AG04450 (cell line): ENCODE measurements around the gene POPDC2. TPM values are rescaled to one million over a fixed set of nuclear protein-coding genes. Genes with fewer than 3 reads are reported as not detected.
"Not testable (repeated sequence)": the region's sequence is repeated elsewhere in the genome, so short reads cannot be mapped to it uniquely, and the experiment has no call there.

Source experiments
- CTCF ChIA-PET: fragments of 300-600, 350-600 bp; formaldehyde crosslinking; extraction: SDS; loops from one replicate; lab custom pipeline; 2022; ENCODE audit warnings: antibody characterized with exemption, inconsistent platforms; lab: Charles Lee
- POLR2A ChIA-PET: fragments of 350-600 bp; formaldehyde crosslinking; extraction: SDS; loops from one replicate; lab custom pipeline; 2021; ENCODE audit warnings: antibody characterized with exemption, inconsistent platforms; lab: Yijun Ruan, JAX
- DNase-seq: peaks from one replicate; pipeline ENCODE4 v3.0.0-alpha.2; 2011; ENCODE audit warnings: low read depth, low spot score
- H3K27ac ChIP-seq: one replicate; pipeline ENCODE4 v1.5.1; 2012; ENCODE audit warnings: low read depth, low read length, control low read depth
- H3K27me3 ChIP-seq: one replicate; pipeline ENCODE4 v1.6.0; 2012; ENCODE audit warnings: low read length; ENCODE audit not compliant: control insufficient read depth, insufficient read depth
- H3K4me3 ChIP-seq: 2 replicates; pipeline ENCODE4 v1.5.1; 2011; ENCODE audit warnings: mild to moderate bottlenecking, low read depth, low read length, control low read depth
- H3K9me3 ChIP-seq: 2 replicates; pipeline ENCODE4 v1.5.1; 2012; ENCODE audit warnings: low read length; ENCODE audit not compliant: control insufficient read depth, insufficient read depth
- polyA plus RNA-seq: library from polyadenylated mRNA; depleted of rRNA; stranded (reverse); fragments of >200 nt; gene quantifications from 2 replicates; pipeline ENCODE4 v1.2.3, GENCODE V29; 2011
- TF ChIP-seq, protein P1 (sequence below): IDR thresholded peaks from 2 replicates; pipeline ENCODE4 v1.5.1; 2011; ENCODE audit warnings: low read depth, low read length, control low read depth, inconsistent platforms

The POPDC2 gene
- polyA plus RNA-seq, 1 experiment = 0.43 TPM

DNA sequence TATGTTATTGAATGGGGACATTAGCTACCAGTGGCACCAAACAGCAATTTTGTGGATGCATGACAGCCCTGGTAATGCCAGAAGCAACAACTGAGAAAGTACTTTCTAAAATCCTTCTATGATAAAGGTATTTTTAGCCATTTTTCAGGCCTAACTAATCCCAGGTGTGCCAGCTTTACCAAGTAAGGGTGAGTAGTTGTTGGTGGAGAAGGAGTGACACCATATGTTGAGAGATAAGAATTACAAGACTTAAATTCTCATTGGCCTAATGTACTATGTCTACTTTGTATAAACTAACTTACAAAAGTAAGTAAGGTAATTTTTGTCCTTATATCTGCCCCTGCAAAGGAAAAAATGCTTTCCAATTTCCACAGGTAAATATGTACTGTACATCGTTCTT lies 20.9 kb upstream of the POPDC2 start:
- H3K9me3 ChIP-seq = no peaks in the 10 kb centered on the region
- peaks cover 8% of the 10 kb centered on the region for H3K27me3 ChIP-seq
- TF ChIP-seq, protein P1, sequence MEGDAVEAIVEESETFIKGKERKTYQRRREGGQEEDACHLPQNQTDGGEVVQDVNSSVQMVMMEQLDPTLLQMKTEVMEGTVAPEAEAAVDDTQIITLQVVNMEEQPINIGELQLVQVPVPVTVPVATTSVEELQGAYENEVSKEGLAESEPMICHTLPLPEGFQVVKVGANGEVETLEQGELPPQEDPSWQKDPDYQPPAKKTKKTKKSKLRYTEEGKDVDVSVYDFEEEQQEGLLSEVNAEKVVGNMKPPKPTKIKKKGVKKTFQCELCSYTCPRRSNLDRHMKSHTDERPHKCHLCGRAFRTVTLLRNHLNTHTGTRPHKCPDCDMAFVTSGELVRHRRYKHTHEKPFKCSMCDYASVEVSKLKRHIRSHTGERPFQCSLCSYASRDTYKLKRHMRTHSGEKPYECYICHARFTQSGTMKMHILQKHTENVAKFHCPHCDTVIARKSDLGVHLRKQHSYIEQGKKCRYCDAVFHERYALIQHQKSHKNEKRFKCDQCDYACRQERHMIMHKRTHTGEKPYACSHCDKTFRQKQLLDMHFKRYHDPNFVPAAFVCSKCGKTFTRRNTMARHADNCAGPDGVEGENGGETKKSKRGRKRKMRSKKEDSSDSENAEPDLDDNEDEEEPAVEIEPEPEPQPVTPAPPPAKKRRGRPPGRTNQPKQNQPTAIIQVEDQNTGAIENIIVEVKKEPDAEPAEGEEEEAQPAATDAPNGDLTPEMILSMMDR = peak; percentile 57
- CTCF ChIA-PET = interaction anchor here (0.7 to 2.7 kb wide), 31 partner anchors 9 to 798 kb away, joined by 3 to 24 read pairs (median 4); partner anchors contain the start of genes TIMMDC1 and TMEM39A
- H3K4me3 ChIP-seq = no peak overlapping the region
- POLR2A ChIA-PET = no interaction called here
- H3K27ac ChIP-seq = no peak overlapping the region
- DNase-seq = no peak

GRCh38 chr3:119679874-119680273 lies 19.5 kb upstream of the POPDC2 start:
- no peak for DNase-seq
- CTCF ChIA-PET = interaction anchor here (0.9 to 2.7 kb wide), 3 partner anchors 10 to 405 kb away, joined by 3 to 21 read pairs (median 6); no protein-coding TSS in a partner anchor
- Histone ChIP-seq H3K27me3 (peaks cover 6% of the 10 kb centered on the region), H3K27ac (no peak overlapping the region), H3K9me3 (no peaks in the 10 kb centered on the region), H3K4me3 (no peak overlapping the region)
- TF ChIP-seq, protein P1 = no peak
- POLR2A ChIA-PET = no interaction called here

- CTCF ChIA-PET = interaction anchor here (1.0 kb wide), 1 partner anchor 794 kb away, joined by 3 read pairs; no protein-coding TSS in a partner anchor
- H3K9me3 ChIP-seq, POLR2A ChIA-PET: not testable (repeated sequence)
Measured at GRCh38 chr3:119678209-119678608, 17.8 kb upstream of the POPDC2 start.

GRCh38 chr3:119677641-119677934 lies 17.2 kb upstream of the POPDC2 start:
- no peaks in the 10 kb centered on the region for H3K9me3 ChIP-seq
- peak overlapping the region; percentile 60 for H3K4me3 ChIP-seq
- TF ChIP-seq, protein P1 = no peak
- no peak for DNase-seq
- peak overlapping the region; percentile 53 for H3K27ac ChIP-seq
- no peaks in the 10 kb centered on the region for H3K27me3 ChIP-seq
- CTCF ChIA-PET = interaction anchor here (1.6 to 2.1 kb wide), 2 partner anchors 12 to 151 kb away, joined by 5 read pairs; no protein-coding TSS in a partner anchor
- POLR2A ChIA-PET = interaction anchor here (0.8 to 1.5 kb wide), 2 partner anchors 147 to 209 kb away, joined by 3 to 6 read pairs; no protein-coding TSS in a partner anchor

More at GRCh38 chr3:119678209-119678608, 17.8 kb upstream of the POPDC2 start:
- not testable (repeated sequence) for DNase-seq, H3K27me3 ChIP-seq, H3K27ac ChIP-seq, H3K4me3 ChIP-seq

DNA sequence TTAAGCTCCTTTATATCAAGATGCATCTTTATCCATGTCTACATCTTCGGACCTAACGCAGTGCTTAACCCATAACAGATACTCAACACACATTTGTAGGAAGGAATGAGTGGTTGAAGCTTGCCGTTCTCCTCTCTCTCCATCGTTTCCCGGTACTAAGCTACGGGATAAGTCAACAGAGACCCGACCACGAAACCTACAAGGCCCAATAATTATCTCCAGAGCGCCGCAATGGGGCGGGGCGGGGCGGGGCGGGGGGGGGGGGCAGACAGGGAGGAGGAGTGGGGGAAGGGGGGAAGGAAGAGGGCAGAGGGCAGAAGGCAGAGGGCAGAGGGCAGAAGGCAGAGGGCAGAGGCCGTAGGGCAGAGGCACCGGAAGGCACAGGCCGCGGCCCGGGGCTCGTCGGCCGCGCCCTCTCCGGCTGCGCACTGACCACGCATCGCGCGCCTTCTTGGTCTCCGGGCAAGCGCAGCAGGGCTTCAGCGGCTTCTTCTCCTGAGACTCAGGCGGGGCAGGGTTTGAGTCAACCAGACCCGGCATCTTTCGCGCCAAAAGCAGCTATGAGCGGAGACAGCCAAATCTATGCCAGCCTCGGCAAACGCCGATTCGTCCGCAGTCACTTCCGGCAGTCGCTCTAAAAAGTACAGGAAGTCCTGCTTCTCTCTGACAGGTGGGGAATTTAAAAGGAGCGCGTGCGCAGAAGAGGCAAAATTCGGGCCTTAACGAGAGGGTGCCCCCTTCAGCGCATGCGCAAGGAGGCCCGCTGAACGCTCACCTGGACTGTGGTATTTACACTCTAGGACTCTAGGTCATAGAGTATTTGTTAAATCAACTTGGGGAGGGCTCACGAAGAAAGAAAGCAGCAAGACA lies 16.6 kb upstream of the POPDC2 start, which contains the start of gene COX17:
Gene COX17, minus strand, starts transcription at position 636 of the 870 bp plus-strand sequence. Its CDS starts 96 bp downstream, at position 540.
- Histone ChIP-seq H3K27ac (peak within 1 kb of the TSS; percentile 53), H3K27me3 (no peaks in the 10 kb centered on the region), H3K9me3 (no peaks in the 10 kb centered on the region), H3K4me3 (peak within 1 kb of the TSS; percentile 60)
- ChIA-PET CTCF (interaction anchor here (0.6 to 2.1 kb wide), 6 partner anchors 13 to 794 kb away, joined by 3 to 5 read pairs (median 3); no protein-coding TSS in a partner anchor), POLR2A (interaction anchor here (0.8 to 1.5 kb wide), 2 partner anchors 147 to 209 kb away, joined by 3 to 6 read pairs; no protein-coding TSS in a partner anchor)
- TF ChIP-seq, protein P1 = no peak
- DNase-seq = peak; percentile 89
